ENCODE data around the gene LDHA. TPM values are rescaled to one million over a fixed set of nuclear protein-coding genes. Genes with fewer than 3 reads are reported as not detected.

Gene LDHA
- total RNA-seq, 1 experiment from 2014 or later = 721 TPM

- Mint-ChIP-seq H3K9me3 (ENCODE audit: low read depth, unreplicated experiment) (no peaks in the 10 kb centered on the region), H3K27ac (ENCODE audit: unreplicated experiment) (no peak overlapping the region), H3K27me3 (ENCODE audit: unreplicated experiment) (no peaks in the 10 kb centered on the region), H3K36me3 (ENCODE audit: insufficient read depth, unreplicated experiment) (peaks cover 12% of the 10 kb centered on the region), H3K4me3 (ENCODE audit: low read depth, unreplicated experiment) (no peak overlapping the region), H3K4me1 (ENCODE audit: low read depth, unreplicated experiment) (no peaks in the 10 kb centered on the region)
- TF ChIP-seq CTCF (IDR thresholded peaks at IDR 0.05; ENCODE audit: unreplicated experiment) = no peak
- DNase-seq = no peak
- CTCF ChIA-PET = no interaction called here
- intact Hi-C loops (cut with micrococcal nuclease; ENCODE audit: unreplicated experiment) = no loop called here
- BruUV-seq (replicated peaks) = no TSS peak
Observed at GRCh38 chr11:18371279-18371678, 23.1 kb upstream of the LDHA start.

- Mint-ChIP-seq H3K36me3 (ENCODE audit: insufficient read depth, unreplicated experiment) (peaks cover 4% of the 10 kb centered on the region), H3K27ac (ENCODE audit: unreplicated experiment) (no peak overlapping the region), H3K4me3 (ENCODE audit: low read depth, unreplicated experiment) (no peak overlapping the region), H3K9me3 (ENCODE audit: low read depth, unreplicated experiment) (no peaks in the 10 kb centered on the region), H3K4me1 (ENCODE audit: low read depth, unreplicated experiment) (no peaks in the 10 kb centered on the region), H3K27me3 (ENCODE audit: unreplicated experiment) (no peaks in the 10 kb centered on the region)
- no TSS peak for BruUV-seq (replicated peaks)
- no peak for TF ChIP-seq CTCF (IDR thresholded peaks at IDR 0.05; ENCODE audit: unreplicated experiment)
- no peak for DNase-seq
- intact Hi-C loops (cut with micrococcal nuclease; ENCODE audit: unreplicated experiment) = no loop called here
- CTCF ChIA-PET = no interaction called here
Observed at GRCh38 chr11:18372201-18372600, 22.2 kb upstream of the LDHA start.

- no TSS peak for BruUV-seq (replicated peaks)
- TF ChIP-seq CTCF (IDR thresholded peaks at IDR 0.05; ENCODE audit: unreplicated experiment) = no peak
- CTCF ChIA-PET = no interaction called here
- H3K27ac Mint-ChIP-seq (ENCODE audit: unreplicated experiment) = no peak overlapping the region
- H3K27me3 Mint-ChIP-seq (ENCODE audit: unreplicated experiment) = no peaks in the 10 kb centered on the region
- H3K4me3 Mint-ChIP-seq (ENCODE audit: low read depth, unreplicated experiment) = no peak overlapping the region
- DNase-seq = no peak
- H3K36me3 Mint-ChIP-seq (ENCODE audit: insufficient read depth, unreplicated experiment) = no peaks in the 10 kb centered on the region
- no peaks in the 10 kb centered on the region for H3K9me3 Mint-ChIP-seq (ENCODE audit: low read depth, unreplicated experiment)
- no peaks in the 10 kb centered on the region for H3K4me1 Mint-ChIP-seq (ENCODE audit: low read depth, unreplicated experiment)
- intact Hi-C loops (cut with micrococcal nuclease; ENCODE audit: unreplicated experiment) = no loop called here
Observed at GRCh38 chr11:18374956-18375355, 19.4 kb upstream of the LDHA start.

- Mint-ChIP-seq H3K4me1 (ENCODE audit: low read depth, unreplicated experiment) (no peaks in the 10 kb centered on the region), H3K4me3 (ENCODE audit: low read depth, unreplicated experiment) (no peak overlapping the region), H3K27me3 (ENCODE audit: unreplicated experiment) (no peaks in the 10 kb centered on the region), H3K9me3 (ENCODE audit: low read depth, unreplicated experiment) (no peaks in the 10 kb centered on the region), H3K36me3 (ENCODE audit: insufficient read depth, unreplicated experiment) (no peaks in the 10 kb centered on the region), H3K27ac (ENCODE audit: unreplicated experiment) (no peak overlapping the region)
- BruUV-seq (replicated peaks) = no TSS peak
- no peak for DNase-seq
- intact Hi-C loops (cut with micrococcal nuclease; ENCODE audit: unreplicated experiment) = no loop called here
- CTCF ChIA-PET = interaction anchor here (0.7 kb wide), 1 partner anchor 127 kb away, joined by 8 read pairs; no protein-coding TSS in a partner anchor
- TF ChIP-seq CTCF (IDR thresholded peaks at IDR 0.05; ENCODE audit: unreplicated experiment) = no peak
Observed at GRCh38 chr11:18375941-18376340, 18.4 kb upstream of the LDHA start.

Data from Calu3 (cell line).